HG02973 (cell line): ENCODE data around the gene FAM72B.
"Not testable (repeated sequence)": the region's sequence is repeated elsewhere in the genome, so short reads cannot be mapped to it uniquely, and the experiment has no call there.

ENCODE experiments used
- ATAC-seq: cut with Tn5 transposase; IDR thresholded peaks from one replicate; pipeline ENCODE4 v1.9.1; 2021; ENCODE audit warnings: moderate library complexity; ENCODE audit not compliant: unreplicated experiment

The FAM72B gene

DNA sequence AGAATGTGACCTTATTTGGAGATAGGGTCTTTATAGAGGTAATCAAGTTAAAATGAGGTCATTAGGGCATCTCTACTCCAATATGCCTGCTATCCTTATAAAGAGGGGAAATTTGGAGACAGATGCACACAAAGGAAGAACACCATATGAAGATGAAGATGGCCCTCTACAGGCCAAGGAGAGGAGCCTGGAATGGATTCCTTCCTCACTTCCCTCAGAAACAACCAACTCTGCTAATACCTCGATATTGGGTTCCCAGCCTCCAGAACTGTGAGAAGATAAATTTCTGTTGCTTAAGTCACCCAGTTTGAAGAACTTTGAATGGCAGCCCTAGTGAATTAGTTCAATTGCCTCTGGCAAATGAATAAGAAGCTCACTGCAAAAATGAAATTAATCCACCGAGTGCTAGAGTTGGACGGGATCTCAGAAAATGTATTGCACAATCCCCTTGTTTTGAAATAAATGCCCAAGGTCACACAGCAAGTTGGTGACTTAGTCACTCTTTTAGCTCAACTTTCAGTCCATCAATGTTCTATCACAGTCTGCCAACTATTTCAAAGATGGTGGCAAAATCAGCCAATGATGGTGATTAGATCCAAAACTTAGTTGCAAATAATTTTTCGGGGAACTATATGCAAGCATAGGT, 27.1 kb downstream of the FAM72B start:
- ATAC-seq: not testable (repeated sequence)

DNA sequence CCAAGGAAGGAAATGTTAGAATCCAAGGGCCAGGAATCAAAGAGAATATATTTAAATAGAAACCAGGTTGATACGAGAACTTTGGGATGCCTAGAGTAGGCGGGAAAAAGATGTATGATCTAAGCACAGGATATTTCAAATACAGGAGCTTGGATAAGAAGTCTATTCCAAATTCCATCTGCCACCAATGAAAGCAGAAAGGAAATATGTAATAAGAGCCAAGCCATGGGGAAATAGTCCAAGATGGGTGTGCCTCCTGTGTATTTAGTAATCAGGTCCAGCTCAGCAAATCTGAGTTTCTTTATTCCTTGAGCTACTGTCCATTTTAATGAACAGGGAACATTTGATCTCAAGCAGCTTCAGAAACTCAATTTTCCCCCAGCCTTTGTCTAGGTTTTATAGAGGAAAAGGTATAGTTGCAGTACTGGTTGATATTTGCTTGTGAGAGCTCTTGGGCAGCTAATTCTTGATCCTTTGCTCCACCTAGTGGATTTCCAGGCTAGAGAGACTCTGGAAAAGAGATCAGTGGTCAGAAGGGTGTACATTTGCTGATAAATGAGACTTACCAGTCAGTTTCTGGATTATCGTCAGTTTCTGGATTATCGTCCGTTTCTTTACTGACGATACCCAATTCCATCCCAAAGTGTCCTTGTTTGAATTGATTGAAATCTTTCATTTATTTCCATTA, 28.3 kb downstream of the FAM72B start:
- ATAC-seq: not testable (repeated sequence)

DNA sequence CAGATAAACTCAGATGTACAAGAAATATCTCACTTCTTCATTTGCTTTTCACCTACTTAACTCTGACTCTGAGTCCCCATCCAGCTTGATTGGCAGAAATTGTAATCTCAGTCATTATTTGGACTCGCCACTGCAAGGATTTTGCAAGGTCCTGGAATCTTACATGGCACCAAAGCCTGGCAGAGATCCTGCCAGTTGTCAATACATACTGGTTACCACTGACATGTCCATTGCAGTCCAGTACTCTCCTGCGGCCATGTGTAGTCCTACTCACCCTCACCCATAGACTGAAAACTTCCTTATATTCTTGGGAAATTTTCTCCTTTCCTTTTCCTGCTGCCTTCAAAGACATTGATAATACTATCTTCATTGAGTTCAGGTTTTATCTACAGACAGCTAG, 29.3 kb downstream of the FAM72B start:
- ATAC-seq: not testable (repeated sequence)

DNA sequence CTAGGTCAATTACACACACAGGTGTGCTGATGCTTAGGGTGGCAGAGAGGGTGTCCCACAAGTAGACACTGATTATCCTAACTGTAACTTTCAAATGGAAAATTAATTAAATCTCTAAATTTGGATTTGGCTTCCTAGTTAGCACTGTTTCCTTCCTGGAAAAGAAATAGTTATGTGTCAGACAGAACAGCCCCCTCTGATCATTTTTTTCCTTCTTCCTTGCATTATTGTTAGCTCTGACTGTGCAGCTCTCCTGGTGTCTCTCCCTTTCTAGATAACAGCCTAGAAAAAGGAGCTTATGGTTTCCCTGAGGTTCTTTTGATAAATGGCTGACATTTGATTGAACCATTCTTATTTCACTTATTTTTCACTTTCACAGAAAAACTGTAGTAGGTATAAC, 31.4 kb downstream of the FAM72B start:
- not testable (repeated sequence) for ATAC-seq

DNA sequence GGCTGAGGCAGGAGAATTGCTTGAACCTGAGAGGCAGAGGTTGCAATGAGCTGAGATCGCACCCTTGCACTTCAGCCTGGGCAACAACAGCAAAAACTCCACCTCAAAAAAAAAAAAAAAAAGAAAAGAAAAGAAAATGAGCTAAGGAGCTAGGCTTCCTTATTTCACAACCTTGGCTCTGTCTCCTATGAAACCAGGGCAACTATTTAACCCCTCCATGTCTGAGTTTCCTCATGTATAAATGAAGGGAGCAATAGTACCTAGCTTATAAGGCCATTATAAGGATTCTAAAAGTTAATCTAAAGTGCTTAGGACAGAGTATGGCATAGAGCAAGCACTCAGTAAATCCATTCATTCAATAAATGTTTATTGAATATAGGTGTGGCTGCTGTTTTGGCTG, 32.8 kb downstream of the FAM72B start:
- ATAC-seq: not testable (repeated sequence)

DNA sequence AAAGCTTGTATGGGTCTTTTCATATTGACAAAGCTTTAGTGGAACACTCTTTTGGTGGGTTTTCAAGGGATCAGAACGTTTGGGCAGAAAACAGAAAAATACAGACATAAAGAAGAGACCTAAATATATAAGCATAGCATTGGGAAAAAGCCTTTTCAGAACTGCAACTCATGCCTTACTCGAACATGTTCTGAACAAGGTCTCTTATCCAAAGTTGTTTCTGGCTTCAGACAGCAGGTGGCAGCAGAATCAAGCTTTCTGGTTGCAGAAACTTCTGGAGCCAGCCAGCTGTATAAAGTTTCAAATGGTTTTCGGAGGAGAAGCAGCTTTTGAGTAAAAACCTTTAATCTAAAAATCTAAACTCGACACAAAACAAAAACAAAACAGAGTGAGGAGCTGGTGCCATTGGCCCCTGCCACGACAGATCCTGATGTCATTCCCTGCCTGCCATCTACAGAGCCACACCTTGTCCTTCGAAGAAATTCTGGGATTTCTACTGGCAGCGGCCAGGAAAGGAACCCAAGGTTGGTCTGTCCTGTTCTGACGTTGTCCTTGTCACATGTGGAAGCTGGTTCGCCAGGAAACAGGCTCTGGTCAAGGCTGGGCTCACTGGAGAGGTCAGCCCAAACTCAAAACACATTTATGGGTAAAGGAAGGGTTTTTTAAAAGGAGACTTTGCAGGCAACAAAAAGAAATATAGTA, 35.5 kb downstream of the FAM72B start:
- ATAC-seq: not testable (repeated sequence)

DNA sequence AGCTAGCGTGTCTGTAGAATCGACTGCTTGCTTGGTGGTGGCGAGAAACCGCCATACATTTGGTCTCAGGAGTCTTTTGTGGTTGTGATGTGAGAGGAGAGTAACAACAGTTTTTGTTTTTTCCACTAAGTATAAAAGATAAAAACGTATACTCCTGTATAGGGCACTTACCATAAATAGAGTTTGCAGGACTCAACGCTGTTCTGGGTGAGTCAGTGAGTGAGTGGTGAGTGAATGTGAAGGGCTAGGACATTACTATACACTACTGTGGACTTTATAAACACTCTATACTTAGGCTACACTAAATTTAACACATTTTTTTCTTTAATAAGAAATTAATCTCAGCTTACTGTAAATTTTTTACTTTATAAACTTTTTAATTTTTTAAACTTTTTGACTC, 43.7 kb downstream of the FAM72B start:
- ATAC-seq: not testable (repeated sequence)

GRCh38 chr1:121131494-121131893, 52.6 kb downstream of the FAM72B start:
- not testable (repeated sequence) for ATAC-seq

DNA sequence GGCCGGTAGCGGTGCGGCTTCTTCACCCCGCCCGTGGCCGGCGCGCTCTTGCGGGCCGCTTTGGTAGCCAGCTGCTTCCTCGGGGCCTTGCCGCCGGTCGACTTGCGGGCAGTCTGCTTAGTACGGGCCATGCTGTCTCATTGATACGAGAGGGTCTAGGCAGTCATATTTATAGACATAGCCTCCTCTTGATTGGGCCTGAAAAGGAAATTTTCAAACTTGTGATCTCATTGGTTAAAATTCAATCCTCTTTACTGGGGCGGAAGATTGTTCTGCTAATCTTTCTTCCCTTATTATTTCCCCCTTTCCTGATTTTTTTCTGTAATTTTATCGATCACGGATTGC, 65.7 kb downstream of the FAM72B start:
- not testable (repeated sequence) for ATAC-seq
